HCT116 (cell line): Measurements from ENCODE around the gene MN1. TPM values are rescaled to one million over a fixed set of nuclear protein-coding genes. Genes with fewer than 3 reads are reported as not detected.

ENCODE experiments used
- ATAC-seq: fragments of 200-7000 bp; cut with Tn5 transposase; 2 replicates; pipeline ENCODE4 v1.9.1; 2020; ENCODE audit warnings: mild to moderate bottlenecking, moderate library complexity
- BruUV-seq: library from RNA; stranded (reverse); fragments of 400-500 nt; replicated peaks from 2 replicates; lab custom pipeline; 2021; lab: Mats Ljungman, UMichigan
- CTCF ChIA-PET: fragments of 300-600 bp; sonication (Branson Sonifier 250); formaldehyde crosslinking; loops from one replicate; lab custom pipeline; 2021; ENCODE audit warnings: antibody characterized with exemption; lab: Charles Lee
- POLR2A ChIA-PET: fragments of 300-600, 350-600 bp; sonication (Branson Sonifier 250); formaldehyde crosslinking; loops from one replicate; lab custom pipeline; 2021; ENCODE audit warnings: antibody characterized with exemption; lab: Charles Lee
- RAD21 ChIA-PET, 2 experiments: fragments of 300-600 bp; sonication (Branson Sonifier 250); formaldehyde crosslinking; loops; one replicate each; lab custom pipeline; 2023; ENCODE audit warnings: low total read pairs in 2 of 2; ENCODE audit not compliant: uncharacterized antibody in 2 of 2, unreplicated experiment in 2 of 2, low non-redundant PET in 1 of 2; lab: Charles Lee
- DNase-seq: peaks from one replicate; pipeline ENCODE4 v3.0.0-alpha.2; 2010; ENCODE audit warnings: low read depth, low spot score
- H2AFZ ChIP-seq: fragments of 200-600 bp; shearing (Covaris generic), sonication (generic); 2 replicates; pipeline ENCODE4 v1.6.1; 2017; ENCODE audit warnings: low read depth, mixed run types, mixed read lengths, antibody characterized with exemption, low read length; ENCODE audit not compliant: poor library complexity, severe bottlenecking
- H3K27ac ChIP-seq: 2 replicates; pipeline ENCODE4 v1.5.1; 2012; ENCODE audit warnings: low read depth, low read length
- H3K27me3 ChIP-seq: fragments of 200-600 bp; sonication (generic); 2 replicates; pipeline ENCODE4 v1.6.1; 2016; ENCODE audit warnings: mixed run types, low read length, mixed read lengths; ENCODE audit not compliant: insufficient read depth
- H3K36me3 ChIP-seq, 2 experiments: fragments of 200-500 bp in 1 of 2; fragments of 200-600 bp in 1 of 2; sonication (Bioruptor generic) in 1 of 2; sonication (generic) in 1 of 2; 2 replicates each; pipeline versions ENCODE4 v1.5.1 to v1.6.1; 2014 to 2016; ENCODE audit warnings: low read length in 2 of 2, inconsistent platforms in 1 of 2, mixed read lengths in 1 of 2, mixed run types in 1 of 2; ENCODE audit not compliant: insufficient read depth in 2 of 2, control insufficient read depth in 1 of 2
- H3K4me1 ChIP-seq, 2 experiments: fragments of 200-600 bp in 1 of 2; sonication (generic) in 1 of 2; 2 replicates each; pipeline versions ENCODE4 v1.5.1 to v1.6.1; 2012 to 2017; ENCODE audit warnings: low read length in 2 of 2, inconsistent platforms in 1 of 2, mild to moderate bottlenecking in 1 of 2, mixed read lengths in 1 of 2, mixed run types in 1 of 2, moderate library complexity in 1 of 2; ENCODE audit not compliant: insufficient read depth in 2 of 2, control insufficient read depth in 1 of 2
- H3K4me2 ChIP-seq: fragments of 200-600 bp; sonication (generic); 2 replicates; pipeline ENCODE4 v1.6.1; 2017; ENCODE audit warnings: mixed run types, low read length, mixed read lengths
- H3K4me3 ChIP-seq, 2 experiments: fragments of 200-600 bp in 1 of 2; sonication (generic) in 1 of 2; replicated peaks in 1 of 2; 2 replicates each; pipeline ENCODE4 v1.5.1; 2011 to 2016; ENCODE audit warnings: low read length in 2 of 2, control low read depth in 1 of 2, low read depth in 1 of 2, mild to moderate bottlenecking in 1 of 2, mixed read lengths in 1 of 2, mixed run types in 1 of 2
- H3K79me2 ChIP-seq: fragments of 200-600 bp; sonication (generic); 2 replicates; pipeline ENCODE4 v1.6.1; 2017; ENCODE audit warnings: mild to moderate bottlenecking, mixed run types, low read length, moderate library complexity, mixed read lengths; ENCODE audit not compliant: insufficient read depth
- H3K9ac ChIP-seq: fragments of 200-600 bp; sonication (generic); 2 replicates; pipeline ENCODE4 v1.6.1; 2016; ENCODE audit warnings: low read length, mixed read lengths
- H3K9me2 ChIP-seq: fragments of 200-600 bp; sonication (generic), shearing (Covaris generic); 2 replicates; pipeline ENCODE4 v1.6.1; 2017; ENCODE audit warnings: mixed run types, mild to moderate bottlenecking, moderate library complexity; ENCODE audit not compliant: insufficient read depth
- H3K9me3 ChIP-seq, 2 experiments: fragments of 200-500 bp in 1 of 2; fragments of 200-600 bp in 1 of 2; sonication (Bioruptor generic) in 1 of 2; sonication (generic) in 1 of 2; 2 replicates each; pipeline ENCODE4 v1.6.1; 2014 to 2017; ENCODE audit warnings: low read length in 2 of 2, mixed read lengths in 2 of 2, inconsistent platforms in 1 of 2, low read depth in 1 of 2, mild to moderate bottlenecking in 1 of 2, mixed run types in 1 of 2, moderate library complexity in 1 of 2; ENCODE audit not compliant: control insufficient read depth in 1 of 2, insufficient read depth in 1 of 2
- H4K20me1 ChIP-seq: fragments of 200-600 bp; sonication (generic), shearing (Covaris generic); 2 replicates; pipeline ENCODE4 v1.6.1; 2017; ENCODE audit warnings: mixed run types, mild to moderate bottlenecking, moderate library complexity; ENCODE audit not compliant: insufficient read depth
- ATF3 ChIP-seq: IDR thresholded peaks from 2 replicates; pipeline ENCODE4 v1.6.1; 2012
- CBX3 ChIP-seq: IDR thresholded peaks from 2 replicates; pipeline ENCODE4 v1.6.1; 2012; ENCODE audit warnings: low read depth
- EZH2 ChIP-seq: fragments of 200-600 bp; sonication (generic); IDR thresholded peaks from 2 replicates; pipeline ENCODE4 v1.6.1; 2017; ENCODE audit warnings: antibody characterized with exemption, mixed run types
- SIN3A ChIP-seq: IDR thresholded peaks from 2 replicates; pipeline ENCODE4 v1.6.1; 2012; ENCODE audit warnings: low read depth
- intact Hi-C: fragments of 100-400 bp; cut with micrococcal nuclease; formaldehyde crosslinking; loops from 2 replicates; pipeline ENCODE4 v1.10.0; 2022
- total RNA-seq: library from RNA; stranded (reverse); gene quantifications from one replicate; pipeline ENCODE4 v1.2.1, GENCODE V29; 2021; ENCODE audit not compliant: unreplicated experiment

Gene MN1
- total RNA-seq, 1 experiment from 2014 or later, result 2.9 TPM

GRCh38 chr22:27761665-27762064 lies 39.9 kb downstream of the MN1 start:
- no peaks in the 10 kb centered on the region for H3K4me1 ChIP-seq
- H2AFZ ChIP-seq, result no peak overlapping the region
- H4K20me1 ChIP-seq, result no peaks in the 10 kb centered on the region
- no peak overlapping the region for H3K4me2 ChIP-seq
- no peak overlapping the region for H3K27ac ChIP-seq
- no peaks in the 10 kb centered on the region for H3K9me3 ChIP-seq
- no peaks in the 10 kb centered on the region for H3K36me3 ChIP-seq
- POLR2A ChIA-PET, result no interaction called here
- intact Hi-C loops, result no loop called here
- no peak overlapping the region for H3K4me3 ChIP-seq
- H3K9ac ChIP-seq, result no peak overlapping the region
- no peaks in the 10 kb centered on the region for H3K9me2 ChIP-seq
- ATAC-seq (no peak), DNase-seq (no peak)
- no peaks in the 10 kb centered on the region for H3K27me3 ChIP-seq
- CTCF ChIA-PET, result no interaction called here
- H3K79me2 ChIP-seq, result no peaks in the 10 kb centered on the region
- TF ChIP-seq EZH2 (no peak), ATF3 (no peak), CBX3 (no peak)
- RAD21 ChIA-PET, result no interaction called here
- BruUV-seq, result no TSS peak

GRCh38 chr22:27761000-27761399 lies 40.6 kb downstream of the MN1 start:
- CTCF ChIA-PET, result no interaction called here

More at GRCh38 chr22:27761000-27761399, 40.6 kb downstream of the MN1 start:
- ChIA-PET RAD21 (no interaction called here), POLR2A (no interaction called here)
- Histone ChIP-seq H3K9me3 (no peaks in the 10 kb centered on the region), H3K27ac (no peak overlapping the region), H3K36me3 (no peaks in the 10 kb centered on the region), H3K9me2 (no peaks in the 10 kb centered on the region), H3K79me2 (no peaks in the 10 kb centered on the region), H2AFZ (no peak overlapping the region), H3K9ac (no peak overlapping the region), H3K4me3 (no peak overlapping the region), H3K27me3 (no peaks in the 10 kb centered on the region), H3K4me2 (no peak overlapping the region), H4K20me1 (no peaks in the 10 kb centered on the region), H3K4me1 (no peaks in the 10 kb centered on the region)
- TF ChIP-seq SIN3A, result no peak
- DNase-seq (no peak), ATAC-seq (no peak)
- BruUV-seq, result no TSS peak
- intact Hi-C loops, result no loop called here
